ENCODE results near the gene TCP11X2.
"Not testable (repeated sequence)": the region's sequence is repeated elsewhere in the genome, so short reads cannot be mapped to it uniquely, and the experiment has no call there.

The TCP11X2 gene

GRCh38 chrX:102414493-102414892, 57.1 kb downstream of the TCP11X2 start:
- not testable (repeated sequence) for H3K36me3 ChIP-seq (ENCODE audit: insufficient read depth, insufficient read length, low read length); H3K9ac ChIP-seq (ENCODE audit: insufficient read length, low read depth); H3K4me3 ChIP-seq (ENCODE audit: insufficient read length, low read depth); H3K4me1 ChIP-seq (ENCODE audit: insufficient read depth, insufficient read length); DNase-seq (ENCODE audit: low read depth, low spot score); H3K27me3 ChIP-seq (ENCODE audit: insufficient read depth, insufficient read length); H3K9me3 ChIP-seq (ENCODE audit: insufficient read depth, low read length)

All from NT2/D1 (cell line).